CD4-positive, alpha-beta T cell treated with Interleukin-17A for 1 hour (primary cell): ENCODE data around the gene HILPDA.
"Not testable (repeated sequence)": the region's sequence is repeated elsewhere in the genome, so short reads cannot be mapped to it uniquely, and the experiment has no call there.

ENCODE experiments used
- DNase-seq: peaks from one replicate; pipeline ENCODE4 v3.0.0-alpha.2; 2020

Gene HILPDA

DNA sequence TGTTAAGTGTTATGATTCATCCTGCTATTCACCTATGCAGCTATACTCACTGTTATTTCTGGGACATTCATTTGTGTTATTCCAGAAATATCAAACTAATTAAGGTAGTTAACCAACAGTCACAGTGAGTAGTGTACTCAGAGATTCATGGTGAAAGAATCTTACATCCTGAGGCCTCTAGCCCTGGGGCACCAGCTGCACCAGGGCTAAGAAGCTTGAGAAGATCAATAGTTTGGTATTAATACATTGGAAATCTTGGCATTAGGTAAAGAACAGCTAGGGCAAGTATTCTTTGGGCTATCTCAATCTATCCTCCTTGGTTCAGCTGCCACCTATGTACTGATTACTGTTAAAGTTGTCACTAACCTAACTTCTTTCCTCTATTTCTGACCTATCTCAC lies 11.2 kb downstream of the HILPDA start:
- DNase-seq = not testable (repeated sequence)

DNA sequence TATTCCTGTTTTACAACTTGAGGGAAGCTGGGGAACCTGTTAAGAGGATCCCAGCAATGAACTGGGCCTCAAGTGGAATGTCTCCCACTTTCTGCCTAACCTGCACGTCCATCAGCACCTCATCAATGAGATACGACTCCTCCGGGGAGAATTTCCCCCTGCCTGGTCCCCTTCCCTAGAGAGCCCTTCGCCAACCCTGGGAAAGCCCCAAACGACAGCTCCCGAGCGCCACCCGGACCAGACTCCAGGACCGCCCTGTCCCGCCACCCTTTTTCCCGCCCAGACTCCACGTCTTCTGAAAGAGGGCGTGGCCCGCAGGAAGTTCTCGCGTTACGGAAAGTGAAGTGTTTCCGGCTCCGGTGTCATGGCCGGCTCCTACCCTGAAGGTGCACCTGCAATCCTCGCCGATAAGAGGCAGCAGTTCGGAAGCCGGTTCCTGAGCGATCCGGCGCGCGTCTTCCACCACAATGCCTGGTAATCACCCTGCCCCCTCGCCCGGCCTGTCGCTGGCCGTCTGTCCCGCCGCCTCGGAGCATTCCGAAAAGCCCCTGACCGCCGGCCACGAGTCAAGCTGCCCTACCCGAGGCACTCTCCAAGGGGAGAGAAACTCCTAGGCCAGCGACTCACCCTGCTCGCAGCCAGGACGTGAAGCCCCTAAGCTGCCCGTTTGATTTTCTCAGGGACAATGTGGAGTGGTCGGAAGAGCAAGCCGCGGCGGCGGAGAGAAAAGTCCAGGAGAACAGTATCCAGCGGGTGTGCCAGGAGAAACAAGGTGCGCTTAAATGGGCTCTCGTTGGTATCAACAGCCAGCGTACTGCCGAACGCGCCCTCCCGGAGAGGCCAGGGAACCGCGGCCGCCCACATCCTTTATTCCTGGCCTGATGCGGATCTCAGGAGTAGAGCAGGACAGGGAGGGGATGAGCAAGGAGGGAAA lies 21.0 kb downstream of the HILPDA start, which contains the start of gene METTL2B:
TSS of gene METTL2B (plus strand) at position 347 of the 934 bp plus-strand sequence. CDS start at position 365, 18 bp downstream.
- peak; percentile 93 for DNase-seq

- not testable (repeated sequence) for DNase-seq
Measured at GRCh38 chr7:128477336-128477690, 21.6 kb downstream of the HILPDA start.

GRCh38 chr7:128479082-128479481 lies 23.4 kb downstream of the HILPDA start:
- not testable (repeated sequence) for DNase-seq

- not testable (repeated sequence) for DNase-seq
Measured at GRCh38 chr7:128488134-128488533, 32.5 kb downstream of the HILPDA start.

GRCh38 chr7:128497405-128497804 lies 41.7 kb downstream of the HILPDA start:
- DNase-seq = no peak

GRCh38 chr7:128505416-128505815 lies 49.7 kb downstream of the HILPDA start:
- DNase-seq = not testable (repeated sequence)

DNA sequence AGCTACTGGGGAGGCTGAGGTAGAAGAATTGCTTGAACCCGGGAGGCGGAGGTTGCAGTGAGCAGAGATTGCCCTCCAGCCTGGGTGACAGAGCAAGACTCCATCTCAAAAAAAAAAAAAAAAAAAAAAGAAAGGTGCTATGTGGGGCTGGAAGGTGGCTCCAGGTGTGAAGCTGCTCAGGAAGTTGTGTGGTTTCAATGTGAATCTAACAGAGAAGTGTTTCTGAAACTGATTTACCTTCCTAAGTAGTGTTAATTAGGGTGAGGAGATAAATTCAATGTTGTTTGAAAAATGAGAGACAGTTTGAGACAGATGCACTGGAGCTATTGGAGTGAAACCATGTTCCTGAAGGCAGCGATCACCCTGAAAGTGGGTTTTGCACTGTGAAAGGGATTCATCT lies 51.1 kb downstream of the HILPDA start:
- peak; percentile 54 for DNase-seq

DNA sequence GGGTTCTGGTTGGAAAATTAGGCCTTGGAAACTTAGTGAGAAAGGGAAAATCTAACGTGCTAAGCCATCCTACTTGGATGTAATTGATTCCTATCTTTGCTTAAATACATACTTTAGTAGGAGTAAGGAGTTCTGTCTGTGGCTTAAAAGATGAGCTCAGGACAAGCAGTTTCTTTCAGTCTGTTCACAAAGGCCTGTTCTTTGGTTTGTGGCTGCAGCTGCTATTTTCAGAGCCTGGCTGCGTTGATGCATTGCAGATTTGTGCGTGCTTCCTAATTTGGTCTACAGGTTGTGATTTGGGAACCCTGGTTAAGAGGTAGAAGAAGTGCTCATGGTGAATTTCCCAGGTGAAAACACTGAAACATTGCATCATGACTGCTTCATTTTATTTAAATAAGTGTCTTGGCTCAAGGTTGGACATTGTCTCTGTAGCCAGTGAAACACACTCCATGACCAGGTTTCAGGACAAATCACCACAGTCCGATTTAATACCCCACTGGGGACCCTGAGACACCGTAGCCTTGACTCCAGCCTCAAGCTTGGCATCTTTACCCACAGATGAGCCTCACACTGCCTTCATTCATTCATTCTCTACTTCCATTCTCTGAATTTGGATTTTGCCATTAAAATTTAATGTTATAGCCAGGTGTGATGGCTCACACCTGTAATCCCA lies 51.8 kb downstream of the HILPDA start:
- not testable (repeated sequence) for DNase-seq
